HG02885 (cell line): Measurements from ENCODE around the gene SPATA6L.
A peak's percentile ranks its signal among the peaks of the same experiment; 100 is the strongest.
"Not testable (repeated sequence)": the region's sequence is repeated elsewhere in the genome, so short reads cannot be mapped to it uniquely, and the experiment has no call there.

Source experiments
- ATAC-seq: cut with Tn5 transposase; IDR thresholded peaks from one replicate; pipeline ENCODE4 v1.9.1; 2021; ENCODE audit warnings: mild to moderate bottlenecking; ENCODE audit not compliant: unreplicated experiment, poor library complexity

Gene SPATA6L

DNA sequence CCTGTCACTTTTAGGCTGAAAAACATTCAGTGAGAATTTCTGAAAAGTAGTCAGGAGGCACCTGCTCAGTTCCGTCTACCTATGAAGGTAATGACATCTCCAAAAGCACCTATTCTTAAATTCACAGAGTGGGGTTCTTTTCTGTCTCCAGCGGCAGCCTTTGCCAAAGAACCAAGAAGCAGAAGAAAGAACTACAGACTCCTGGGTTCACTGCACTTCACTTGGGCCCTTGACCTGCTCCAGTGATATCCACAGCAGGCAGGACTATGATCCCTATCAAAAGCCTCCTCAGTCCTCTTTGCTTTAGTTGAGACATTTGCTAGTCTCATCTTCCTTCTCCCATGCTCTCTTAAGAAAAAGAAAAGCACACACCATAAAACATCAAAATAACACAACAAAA, 23.9 kb downstream of the SPATA6L start:
- ATAC-seq = no peak

- no peak for ATAC-seq
Observed at GRCh38 chr9:4640027-4640426, 26.3 kb downstream of the SPATA6L start.

GRCh38 chr9:4639420-4639819, 26.9 kb downstream of the SPATA6L start:
- no peak for ATAC-seq

DNA sequence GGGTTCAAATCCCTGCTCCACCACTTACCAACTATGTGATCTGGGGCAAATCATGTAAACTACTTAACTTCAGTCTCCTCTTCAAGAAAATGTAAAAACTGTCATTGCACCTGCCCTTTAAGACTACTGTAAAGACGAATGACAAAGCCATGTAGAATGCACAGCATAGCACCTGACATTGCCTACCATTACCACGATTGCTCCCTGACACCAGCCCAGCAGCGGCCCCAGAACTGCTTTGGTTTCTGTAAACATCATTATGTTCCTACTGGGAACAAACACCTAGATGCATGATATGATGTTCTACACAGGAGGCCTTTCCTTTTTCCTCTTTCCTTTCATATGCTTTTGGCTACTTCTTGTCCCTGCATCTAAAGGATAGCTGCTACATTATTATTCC, 27.3 kb downstream of the SPATA6L start:
- ATAC-seq = no peak

GRCh38 chr9:4630836-4631235, 35.4 kb downstream of the SPATA6L start:
- ATAC-seq = no peak

- ATAC-seq = no peak
Observed at GRCh38 chr9:4622016-4622415, 44.3 kb downstream of the SPATA6L start.

DNA sequence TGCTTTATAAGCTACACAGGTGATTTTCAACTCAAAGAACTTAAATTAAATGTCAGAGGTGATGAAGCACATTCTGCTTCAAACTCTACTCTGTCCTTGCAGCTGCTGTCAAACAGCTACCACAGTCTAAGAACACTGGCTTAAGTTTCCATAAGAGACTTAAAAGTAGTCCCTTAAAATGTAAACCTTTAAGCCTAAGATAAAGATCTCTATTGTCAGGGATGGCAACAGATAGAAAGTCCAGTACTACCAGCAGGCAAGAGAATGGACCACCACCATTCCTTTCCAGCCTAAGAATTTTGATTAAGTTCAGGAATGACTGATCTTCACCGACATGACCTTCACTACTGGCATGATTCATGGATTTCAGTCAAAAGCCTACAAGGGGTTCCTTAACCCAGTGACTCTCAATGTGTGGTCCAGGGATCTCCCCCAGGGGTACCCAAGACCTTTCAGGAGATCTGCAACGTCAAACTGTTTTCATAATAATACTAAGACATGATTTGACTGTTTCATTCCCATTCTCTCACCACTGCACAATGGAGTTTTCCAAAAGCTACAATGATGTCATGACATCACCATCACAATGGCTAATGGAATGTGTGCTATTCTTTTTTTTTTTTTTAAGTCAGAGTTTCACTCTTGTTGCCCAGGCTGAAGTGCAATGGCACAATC, 45.3 kb downstream of the SPATA6L start:
- ATAC-seq = no peak

- no peak for ATAC-seq
Observed at GRCh38 chr9:4620057-4620765, 46.1 kb downstream of the SPATA6L start.

DNA sequence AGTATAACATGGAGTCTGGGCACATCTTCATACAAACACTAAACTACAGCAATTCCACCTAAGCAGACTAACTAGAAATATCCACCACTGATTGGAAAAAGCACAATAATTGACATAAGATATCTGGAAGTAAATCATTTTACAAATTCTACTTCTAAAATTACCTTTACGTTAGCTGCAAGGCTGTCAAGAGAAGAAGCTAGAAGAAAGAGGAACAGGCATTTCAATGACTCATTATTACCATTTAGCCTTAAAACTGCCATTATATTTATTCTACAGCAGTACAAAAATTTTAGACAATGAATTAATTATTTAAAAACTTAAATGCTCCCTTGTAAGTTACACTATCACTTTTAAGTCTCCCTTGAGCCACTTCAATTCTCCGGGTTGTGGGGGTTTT, 47.6 kb downstream of the SPATA6L start:
- ATAC-seq = no peak

GRCh38 chr9:4617752-4618151, 48.5 kb downstream of the SPATA6L start:
- no peak for ATAC-seq

DNA sequence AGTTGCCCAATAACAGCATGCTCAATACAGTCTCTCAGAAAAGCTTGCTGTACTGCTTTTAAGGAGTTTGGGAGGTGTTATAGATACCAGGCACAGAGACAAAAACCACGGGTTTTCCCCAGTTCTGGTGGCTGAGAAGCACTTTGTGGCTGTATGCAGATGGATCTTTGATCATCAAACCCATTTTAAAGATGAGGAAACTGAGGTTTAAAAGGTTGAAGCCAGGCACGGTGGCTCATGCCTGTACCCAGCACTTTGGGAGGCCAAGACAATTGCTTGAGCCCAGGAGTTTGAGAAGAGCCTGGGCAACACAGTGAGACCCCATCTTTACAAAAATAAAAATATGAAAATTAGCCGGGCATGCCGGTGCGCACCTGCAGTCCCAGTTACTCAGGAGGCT, 50.5 kb downstream of the SPATA6L start:
- no peak for ATAC-seq

DNA sequence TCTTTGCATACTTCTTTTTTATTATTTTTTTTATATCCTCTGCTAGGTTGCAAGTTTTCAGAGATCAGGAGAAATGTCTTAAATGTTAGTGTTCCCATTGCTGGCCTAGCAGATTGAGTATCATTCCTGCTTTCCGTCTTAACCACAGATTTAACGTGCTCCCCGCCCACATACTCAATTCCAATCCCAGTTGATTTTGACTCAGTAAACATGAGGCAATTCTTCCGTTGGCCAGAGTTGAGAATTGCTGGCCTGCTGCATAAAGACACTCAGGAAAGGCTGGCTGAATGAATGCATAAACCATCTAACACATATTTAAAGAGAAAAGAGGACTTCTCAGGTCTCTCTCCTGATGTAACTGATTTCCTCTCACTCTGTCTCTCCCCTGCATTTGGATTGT, 51.0 kb downstream of the SPATA6L start:
- no peak for ATAC-seq

GRCh38 chr9:4614627-4615026, 51.7 kb downstream of the SPATA6L start:
- no peak for ATAC-seq

DNA sequence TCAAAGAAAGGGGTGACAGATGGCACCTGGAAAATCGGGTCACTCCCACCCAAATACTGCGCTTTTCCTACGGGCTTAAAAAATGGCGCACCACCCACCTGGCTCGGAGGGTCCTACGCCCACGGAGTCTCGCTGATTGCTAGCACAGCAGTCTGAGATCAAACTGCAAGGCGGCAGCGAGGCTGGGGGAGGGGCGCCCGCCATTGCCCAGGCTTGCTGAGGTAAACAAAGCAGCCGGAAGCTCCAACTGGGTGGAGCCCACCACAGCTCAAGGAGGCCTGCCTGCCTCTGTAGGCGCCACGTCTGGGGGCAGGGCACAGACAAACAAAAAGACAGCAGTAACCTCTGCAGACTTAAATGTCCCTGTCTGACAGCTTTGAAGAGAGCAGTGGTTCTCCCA, 60.2 kb downstream of the SPATA6L start:
- ATAC-seq = not testable (repeated sequence)

DNA sequence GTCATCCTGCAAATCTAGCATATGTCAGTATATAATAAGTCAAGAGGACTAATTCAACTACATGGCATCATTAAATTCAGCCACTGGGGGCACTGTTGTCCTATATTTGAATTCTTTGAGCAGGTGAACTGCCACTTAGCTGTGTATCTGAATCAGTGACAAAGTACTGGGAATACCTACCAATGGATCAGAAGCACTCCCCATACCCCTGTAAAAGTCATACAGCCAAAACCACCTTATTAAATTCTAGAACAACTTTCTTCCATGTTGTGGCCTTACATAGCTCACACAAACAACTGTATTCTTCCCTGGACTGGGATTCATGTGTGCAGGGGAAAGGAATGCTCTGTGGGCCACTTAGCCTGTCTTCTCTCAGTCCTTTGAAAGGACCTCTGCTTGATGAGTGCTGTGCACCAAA, 61.6 kb downstream of the SPATA6L start:
- ATAC-seq = peak; percentile 88

- no peak for ATAC-seq
Observed at GRCh38 chr9:4603830-4604229, 62.5 kb downstream of the SPATA6L start.

DNA sequence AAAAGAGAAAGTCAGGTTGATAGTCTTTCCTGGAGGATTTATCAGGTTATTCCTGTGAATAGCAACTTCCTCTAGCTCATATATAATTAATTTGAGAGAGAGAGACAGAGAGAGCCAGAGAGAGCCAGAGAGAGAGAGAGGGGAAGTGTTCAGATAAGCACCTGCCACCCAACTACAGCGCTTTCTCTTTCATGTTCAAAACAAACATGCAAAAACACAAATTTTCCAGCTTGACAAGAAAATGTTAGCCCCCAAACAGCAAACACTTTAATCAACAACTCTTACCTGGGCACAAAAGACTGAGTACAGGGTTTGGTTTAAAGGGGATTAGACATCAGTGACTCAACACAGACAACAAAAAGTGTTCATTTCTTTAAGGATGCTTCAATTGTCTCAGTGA, 65.9 kb downstream of the SPATA6L start:
- no peak for ATAC-seq

DNA sequence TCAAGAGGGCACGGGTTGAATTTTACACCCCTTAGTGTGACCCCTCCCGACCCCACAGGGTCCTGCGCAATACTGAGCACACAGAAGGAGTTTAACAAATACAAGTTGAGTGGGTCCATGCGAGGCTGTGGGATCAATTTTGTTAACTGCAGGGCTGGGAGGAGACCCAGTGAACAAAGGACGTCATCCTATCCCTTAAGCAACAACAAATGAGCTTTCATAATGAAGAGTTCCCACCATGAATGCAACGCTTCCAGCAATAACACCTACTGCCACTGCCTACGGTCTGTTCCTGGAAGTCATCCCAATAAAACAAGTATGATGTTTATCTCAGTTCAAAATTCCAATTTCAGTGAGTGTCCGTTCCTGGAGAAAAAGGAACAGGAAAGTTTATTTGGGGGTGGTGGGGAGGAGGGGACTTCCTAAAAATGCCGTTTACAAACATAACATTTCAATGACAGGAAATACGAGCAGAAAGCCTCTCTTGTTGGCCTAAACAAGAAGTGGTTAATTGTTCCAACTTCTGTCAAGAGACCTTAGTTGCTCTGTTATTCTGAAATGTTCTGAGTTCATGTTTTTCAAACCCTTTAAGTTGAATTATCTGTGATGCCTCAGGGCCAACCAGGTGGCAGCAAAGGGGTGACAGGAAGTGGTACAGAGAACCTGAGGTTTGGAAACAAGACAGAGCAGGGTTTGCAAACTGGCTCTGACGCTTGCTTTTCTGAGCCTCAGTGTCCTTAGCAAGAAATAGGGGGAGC, 69.9 kb downstream of the SPATA6L start:
- no peak for ATAC-seq

DNA sequence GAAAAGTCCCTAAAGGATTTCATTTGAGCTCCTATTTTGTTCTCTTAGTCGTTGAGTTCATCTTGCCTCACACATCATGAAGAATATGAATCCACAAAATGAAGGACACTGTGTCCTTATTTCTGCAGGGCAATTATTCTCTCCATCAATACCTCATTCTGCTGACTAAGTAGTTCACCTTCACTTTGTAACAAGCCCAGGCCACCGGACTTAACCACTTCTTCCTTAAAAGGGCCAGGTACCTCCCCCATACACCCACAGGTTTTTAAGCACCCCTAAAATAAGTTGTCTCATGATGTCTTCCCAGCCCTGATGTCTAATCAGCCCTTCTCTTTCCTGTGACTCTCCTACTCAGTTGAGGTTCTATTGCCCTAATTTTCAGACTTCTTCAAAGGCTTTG, 71.3 kb downstream of the SPATA6L start:
- peak; percentile 71 for ATAC-seq

DNA sequence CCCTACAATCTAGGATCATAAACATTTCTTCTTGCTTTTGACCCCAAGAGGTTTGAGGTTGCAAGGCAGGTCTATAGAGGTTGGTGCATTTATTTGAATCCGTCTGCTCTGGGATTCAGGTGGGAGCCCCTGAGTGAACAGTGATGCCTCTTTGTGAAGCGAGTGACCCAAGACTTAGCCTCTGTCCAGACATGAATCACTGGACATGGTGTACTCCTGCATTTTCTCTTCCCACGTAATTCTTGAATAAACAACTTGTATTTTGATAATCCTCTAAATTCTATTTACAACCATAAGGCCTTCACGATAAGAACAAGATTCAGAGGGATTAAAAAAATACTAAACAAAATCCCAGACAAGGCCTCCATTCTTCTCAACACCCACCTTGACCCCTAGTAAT, 71.7 kb downstream of the SPATA6L start:
- no peak for ATAC-seq

- no peak for ATAC-seq
Observed at GRCh38 chr9:4592886-4593285, 73.4 kb downstream of the SPATA6L start.
